SU-DHL-6 (cell line): Measurements from ENCODE around the gene PTBP3.

Source experiments
- EZH2phosphoT487 ChIP-seq: fragments of 200-600 bp; sonication (generic), shearing (Covaris generic); conservative IDR thresholded peaks from 2 replicates; pipeline ENCODE4 v1.6.1; 2018; ENCODE audit warnings: mild to moderate bottlenecking, antibody characterized with exemption, low read length, moderate library complexity, mixed read lengths
- TF ChIP-seq, protein P1 (sequence below): fragments of 200-600 bp; sonication (generic); IDR thresholded peaks from one replicate; pipeline ENCODE4 v1.5.1; 2017; ENCODE audit warnings: antibody characterized with exemption, mild to moderate bottlenecking, low read length, moderate library complexity; ENCODE audit not compliant: insufficient read depth, poor library complexity, severe bottlenecking

- TF ChIP-seq, protein P1, sequence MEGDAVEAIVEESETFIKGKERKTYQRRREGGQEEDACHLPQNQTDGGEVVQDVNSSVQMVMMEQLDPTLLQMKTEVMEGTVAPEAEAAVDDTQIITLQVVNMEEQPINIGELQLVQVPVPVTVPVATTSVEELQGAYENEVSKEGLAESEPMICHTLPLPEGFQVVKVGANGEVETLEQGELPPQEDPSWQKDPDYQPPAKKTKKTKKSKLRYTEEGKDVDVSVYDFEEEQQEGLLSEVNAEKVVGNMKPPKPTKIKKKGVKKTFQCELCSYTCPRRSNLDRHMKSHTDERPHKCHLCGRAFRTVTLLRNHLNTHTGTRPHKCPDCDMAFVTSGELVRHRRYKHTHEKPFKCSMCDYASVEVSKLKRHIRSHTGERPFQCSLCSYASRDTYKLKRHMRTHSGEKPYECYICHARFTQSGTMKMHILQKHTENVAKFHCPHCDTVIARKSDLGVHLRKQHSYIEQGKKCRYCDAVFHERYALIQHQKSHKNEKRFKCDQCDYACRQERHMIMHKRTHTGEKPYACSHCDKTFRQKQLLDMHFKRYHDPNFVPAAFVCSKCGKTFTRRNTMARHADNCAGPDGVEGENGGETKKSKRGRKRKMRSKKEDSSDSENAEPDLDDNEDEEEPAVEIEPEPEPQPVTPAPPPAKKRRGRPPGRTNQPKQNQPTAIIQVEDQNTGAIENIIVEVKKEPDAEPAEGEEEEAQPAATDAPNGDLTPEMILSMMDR, result no peak
- TF ChIP-seq EZH2phosphoT487, result no peak
Observed at GRCh38 chr9:112248722-112249121, 84.7 kb downstream of the PTBP3 start.
